NCI-H510A (cell line): ENCODE data around the gene ARVCF.
"Not testable (repeated sequence)": the region's sequence is repeated elsewhere in the genome, so short reads cannot be mapped to it uniquely, and the experiment has no call there.

Experiments
- DNase-seq: peaks from one replicate; lab custom pipeline; 2025; lab: John Stamatoyannopoulos, UW

The ARVCF gene

DNA sequence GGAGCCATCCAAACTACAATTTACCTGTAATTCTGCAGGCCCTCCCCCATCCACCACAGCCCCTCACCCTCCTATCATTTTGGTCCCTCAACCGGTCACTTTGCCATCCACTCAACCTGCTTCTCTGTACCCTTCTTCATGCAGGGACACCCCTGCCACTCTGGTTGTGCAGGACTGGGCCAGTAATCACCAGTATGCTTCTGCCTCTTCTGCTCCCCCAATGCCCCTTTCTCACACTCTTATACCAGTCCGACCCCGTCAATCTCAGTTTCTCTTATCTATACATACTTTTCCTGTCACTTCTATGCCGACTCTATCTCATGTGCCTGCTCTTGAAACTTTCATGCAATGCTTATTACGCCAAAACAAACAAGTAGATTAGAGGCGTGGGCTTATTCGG, 80.1 kb downstream of the ARVCF start:
- no peak for DNase-seq

DNA sequence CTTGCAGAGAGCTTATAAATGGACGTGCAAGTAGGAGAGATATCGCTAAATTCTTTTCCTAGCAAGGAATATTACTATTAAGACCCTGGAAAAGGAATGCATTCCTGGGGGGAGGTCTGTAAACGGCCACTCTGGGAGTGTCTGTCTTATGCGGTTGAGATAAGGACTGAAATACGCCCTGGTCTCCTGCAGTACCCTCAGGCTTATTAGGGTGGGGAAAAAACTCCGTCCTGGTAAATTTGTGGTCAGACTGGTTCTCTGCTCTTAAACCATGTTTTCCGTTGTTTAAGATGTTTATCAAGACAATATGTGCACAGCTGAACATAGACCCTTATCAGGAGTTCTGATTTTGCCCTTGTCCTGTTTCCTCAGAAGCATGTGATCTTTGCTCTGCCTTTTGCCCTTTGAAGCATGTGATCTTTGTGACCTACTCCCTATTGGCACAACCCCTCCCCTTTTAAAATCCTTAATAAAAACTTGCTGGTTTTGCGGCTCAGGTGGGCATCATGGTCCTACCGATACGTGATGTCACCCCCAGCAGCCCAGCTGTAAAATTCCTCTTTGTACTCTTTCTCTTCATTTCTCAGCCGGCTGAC, 81.4 kb downstream of the ARVCF start:
- not testable (repeated sequence) for DNase-seq

GRCh38 chr22:19933341-19934241, 83.0 kb downstream of the ARVCF start:
- DNase-seq: no peak

DNA sequence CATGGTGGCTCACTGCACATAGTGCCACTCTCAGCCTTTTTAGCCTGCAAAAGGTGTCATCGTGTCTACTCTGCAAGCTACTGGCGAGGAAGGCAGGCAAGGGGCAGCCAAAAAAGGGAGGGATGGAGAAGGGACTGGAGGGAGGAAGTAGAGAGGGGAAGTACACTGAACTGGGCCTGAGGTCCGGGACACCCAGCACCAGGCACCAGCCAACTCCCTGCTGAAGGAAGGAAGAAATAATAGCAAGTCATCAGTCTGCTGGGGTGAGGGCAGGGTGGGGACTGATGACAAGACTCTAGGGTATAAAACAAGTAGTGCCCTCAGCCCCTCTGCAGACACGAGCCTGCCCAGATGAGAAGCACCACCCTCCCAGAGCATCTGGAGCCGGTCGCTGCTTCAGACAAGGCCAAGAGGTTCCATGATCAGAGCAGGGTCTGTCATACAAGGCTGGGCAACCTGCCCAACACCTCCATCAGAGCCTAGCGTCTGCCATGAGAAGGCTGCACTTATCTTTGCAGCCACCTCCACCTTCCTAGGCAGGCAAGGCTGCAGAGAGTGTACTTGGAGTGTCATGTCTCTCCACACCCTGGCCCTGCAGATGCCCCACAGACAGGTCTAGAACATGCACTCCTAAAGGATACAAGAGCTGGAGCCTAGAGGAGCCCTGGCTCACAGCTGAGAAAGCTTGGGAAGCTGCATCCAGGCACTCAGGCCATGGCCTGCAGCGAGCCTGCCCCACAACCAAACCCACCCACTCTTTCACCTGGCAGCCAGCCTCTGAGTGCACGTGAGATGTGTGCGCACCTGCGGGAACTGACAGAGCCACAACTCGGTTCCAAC, 84.0 kb downstream of the ARVCF start:
- peak; percentile 30 for DNase-seq

DNA sequence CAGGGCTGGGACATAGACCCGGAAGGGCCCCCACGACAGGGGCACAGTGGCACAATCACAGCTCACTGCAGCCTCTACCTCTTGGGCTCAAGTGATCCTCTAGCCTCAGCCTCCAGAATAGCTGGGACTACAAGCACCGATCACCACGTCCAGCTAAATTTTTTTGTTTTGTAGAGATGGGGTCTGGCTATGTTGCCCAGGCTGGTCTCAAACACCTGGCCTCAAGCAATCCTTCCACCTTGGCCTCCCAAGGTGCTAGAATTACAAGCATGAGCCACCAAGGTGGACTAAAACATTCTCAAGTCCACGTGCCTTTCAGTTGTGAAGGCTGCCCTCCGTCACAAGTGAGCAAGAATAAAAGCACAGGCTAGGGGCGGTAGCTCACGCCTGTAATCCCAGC, 85.1 kb downstream of the ARVCF start:
- no peak for DNase-seq

DNA sequence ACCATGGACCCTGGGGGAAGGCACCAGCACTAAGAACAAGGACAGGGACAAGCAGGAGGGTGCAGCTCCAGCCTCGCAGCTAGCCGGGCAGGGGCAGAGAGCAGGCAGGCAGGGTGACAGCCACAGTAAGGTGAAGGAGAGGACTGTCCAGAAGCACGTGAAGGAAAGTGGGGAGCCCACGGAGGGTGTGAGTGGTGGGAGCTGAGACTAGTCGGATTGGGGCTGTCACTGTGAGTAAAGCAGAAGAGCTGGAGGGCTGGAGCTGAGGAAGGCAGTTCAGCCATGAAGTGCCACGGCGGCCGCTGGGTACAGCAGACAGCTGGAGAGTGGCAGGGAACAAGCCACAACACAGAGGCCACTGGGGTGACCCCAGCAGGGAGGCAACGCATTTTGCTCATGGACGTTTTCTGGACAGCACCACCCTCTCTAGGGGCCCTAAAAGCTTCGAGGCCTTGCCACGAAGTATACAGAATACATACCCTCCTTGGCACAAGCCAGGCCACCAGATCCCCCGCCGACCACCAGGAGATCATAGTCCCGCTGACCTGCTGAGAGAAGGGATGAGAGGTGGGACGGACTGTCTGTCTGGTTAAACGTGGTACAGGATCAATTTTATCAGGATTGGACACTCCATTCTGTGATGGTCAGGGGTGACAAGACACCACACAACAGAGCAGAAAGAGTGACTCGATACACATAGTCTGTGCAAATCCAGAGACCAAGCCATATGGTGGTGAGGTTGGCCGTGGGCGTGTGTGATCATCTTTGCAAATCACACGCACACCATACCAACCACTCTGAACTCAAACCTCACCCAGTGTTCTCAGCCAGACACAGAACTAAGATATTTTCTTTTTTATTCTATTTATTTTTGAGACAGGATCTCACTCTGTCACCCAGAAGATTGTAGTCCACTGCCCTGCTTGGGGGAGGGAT, 85.8 kb downstream of the ARVCF start:
- no peak for DNase-seq

- no peak for DNase-seq
Observed at GRCh38 chr22:19929586-19930550, 86.8 kb downstream of the ARVCF start.

DNA sequence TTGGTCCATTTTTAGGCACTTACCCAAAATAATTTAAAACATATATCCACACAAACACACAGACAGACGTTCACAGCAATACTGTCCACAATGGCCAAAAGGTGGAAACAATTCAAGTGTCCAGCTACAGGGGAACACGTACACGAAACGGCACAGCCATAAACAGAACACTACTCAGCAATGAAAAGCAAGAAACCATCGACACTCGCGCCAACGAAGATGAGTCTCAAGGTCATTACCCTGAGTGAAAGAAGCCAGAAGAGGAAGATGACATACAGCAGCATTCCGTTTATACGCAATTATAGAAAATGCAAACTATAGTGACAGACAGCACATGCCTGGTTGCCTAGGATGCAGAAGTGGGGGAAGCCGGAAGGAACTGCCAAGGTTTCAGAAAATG, 88.4 kb downstream of the ARVCF start:
- no peak for DNase-seq

DNA sequence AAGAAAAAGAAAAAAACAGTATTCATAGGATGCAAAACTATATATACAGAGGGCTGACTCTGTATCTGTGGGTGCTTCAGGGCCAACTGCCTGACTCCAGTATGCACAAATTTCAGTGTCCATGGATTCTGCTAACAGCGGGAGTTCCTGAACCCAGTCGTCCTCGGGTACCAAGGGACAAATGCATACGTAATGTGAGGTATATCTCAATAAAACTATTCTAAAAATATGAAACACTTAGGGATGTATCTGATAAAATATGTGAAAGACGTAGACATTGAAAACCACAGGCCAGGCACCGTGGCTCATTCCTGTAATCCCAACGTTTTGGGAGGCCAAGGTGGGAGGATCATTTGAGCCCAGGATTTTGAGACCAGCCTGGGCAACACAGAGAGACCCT, 88.9 kb downstream of the ARVCF start:
- no peak for DNase-seq

DNA sequence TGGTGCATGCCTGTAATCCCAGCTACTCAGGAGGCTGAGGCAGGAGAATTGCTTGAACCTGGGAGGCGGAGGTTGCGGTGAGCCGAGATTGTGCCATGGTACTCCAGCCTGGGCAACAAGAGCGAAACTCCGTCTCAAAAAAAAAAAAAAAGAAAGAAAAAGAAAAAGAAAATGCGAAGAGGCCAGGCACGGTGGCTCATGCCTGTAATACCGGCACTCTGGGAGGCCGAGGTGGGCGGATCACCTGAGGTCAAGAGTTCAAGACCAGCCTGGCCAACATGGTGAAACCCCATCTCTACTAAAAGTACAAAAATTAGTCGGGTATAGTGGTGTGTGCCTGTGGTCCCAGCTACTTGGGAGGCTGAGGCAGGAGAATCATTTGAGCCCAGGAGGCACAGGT, 90.6 kb downstream of the ARVCF start:
- not testable (repeated sequence) for DNase-seq

DNA sequence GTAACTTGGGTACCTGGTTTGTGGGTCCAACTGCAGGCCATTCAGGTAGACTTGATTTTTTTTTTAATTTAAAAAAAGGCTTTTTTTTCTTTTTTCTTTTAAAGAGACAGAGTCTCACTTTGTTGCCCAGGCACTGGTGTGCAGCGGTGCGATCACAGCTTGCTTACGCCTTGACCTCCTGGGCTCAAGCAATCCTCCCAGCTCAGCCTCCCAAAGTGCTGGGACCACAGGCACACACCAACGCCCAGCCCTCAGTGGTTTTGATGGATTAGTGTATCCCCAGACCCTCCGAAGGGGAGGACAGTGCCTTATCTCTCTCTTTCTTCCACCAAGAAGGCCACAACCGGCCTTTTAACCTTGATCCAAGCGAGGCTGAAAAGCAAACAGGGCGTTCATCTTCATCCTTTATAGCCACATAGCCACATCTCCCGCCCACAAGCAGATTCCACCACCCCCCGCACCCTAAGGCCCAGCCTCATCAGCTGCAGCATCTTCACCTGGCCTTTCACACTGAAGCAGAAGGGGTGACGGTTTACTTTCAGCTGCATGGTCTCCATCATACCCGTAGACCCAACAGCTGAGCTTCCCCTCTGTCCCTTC, 92.6 kb downstream of the ARVCF start:
- DNase-seq: no peak

DNA sequence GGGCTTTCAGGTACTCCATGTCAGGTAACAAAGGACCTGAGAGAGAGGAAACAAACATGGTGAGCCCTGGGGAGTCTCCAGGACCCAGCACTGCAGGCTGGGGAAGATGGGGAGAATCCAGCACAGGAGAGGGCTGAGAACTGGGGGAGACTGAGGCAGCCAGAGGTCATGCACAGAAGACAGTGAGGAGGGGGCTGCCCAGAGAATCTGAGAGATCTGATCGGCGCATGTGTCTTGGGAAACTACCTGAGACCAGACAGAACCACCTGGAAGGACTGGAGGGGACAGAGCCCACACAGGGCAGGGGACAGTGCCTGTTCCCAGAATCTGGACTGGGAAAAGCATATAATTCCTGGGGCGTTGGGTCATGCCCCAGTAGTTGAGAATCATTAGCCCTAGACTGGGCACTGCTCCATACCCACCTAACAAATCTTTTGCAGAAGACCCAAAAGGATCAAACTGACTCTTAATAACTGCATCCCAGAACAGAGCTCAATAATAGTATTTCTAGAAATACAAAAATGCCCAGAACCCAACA, 95.0 kb downstream of the ARVCF start:
- DNase-seq: no peak
